GM06990 (cell line): ENCODE measurements around the gene PRR36.
A peak's percentile ranks its signal among the peaks of the same experiment; 100 is the strongest.

Source experiments
- DNase-seq: peaks from one replicate; pipeline ENCODE4 v3.0.0-alpha.2; 2011; ENCODE audit not compliant: insufficient read length; ENCODE audit errors: extremely low read depth
- H3K27me3 ChIP-seq: replicated peaks from 2 replicates; pipeline ENCODE4 v1.6.0; 2011; ENCODE audit warnings: low read length; ENCODE audit not compliant: control insufficient read depth, insufficient read depth
- H3K36me3 ChIP-seq: 2 replicates; pipeline ENCODE4 v1.5.1; 2011; ENCODE audit warnings: low read length; ENCODE audit not compliant: control insufficient read depth, insufficient read depth
- H3K4me3 ChIP-seq: replicated peaks from 2 replicates; pipeline ENCODE4 v1.5.1; 2011; ENCODE audit warnings: low read depth, mild to moderate bottlenecking, control low read depth, low read length
- CTCF ChIP-seq: IDR thresholded peaks from 2 replicates; pipeline ENCODE4 v1.5.1; 2011; ENCODE audit warnings: low read length, control low read depth, mild to moderate bottlenecking, inconsistent platforms; ENCODE audit not compliant: insufficient read depth, poor library complexity, severe bottlenecking

The PRR36 gene

GRCh38 chr19:7833225-7834099 is 40.7 kb downstream of the PRR36 start:
- H3K4me3 ChIP-seq: no peak overlapping the region
- TF ChIP-seq CTCF: no peak
- H3K27me3 ChIP-seq: no peaks in the 10 kb centered on the region
- H3K36me3 ChIP-seq: no peaks in the 10 kb centered on the region
- no peak for DNase-seq

GRCh38 chr19:7832781-7833180 is 41.4 kb downstream of the PRR36 start:
- H3K4me3 ChIP-seq: no peak overlapping the region
- no peaks in the 10 kb centered on the region for H3K36me3 ChIP-seq
- H3K27me3 ChIP-seq: no peaks in the 10 kb centered on the region
- DNase-seq: no peak
- no peak for TF ChIP-seq CTCF

- no peak for TF ChIP-seq CTCF
- H3K4me3 ChIP-seq: no peak overlapping the region
These were observed 42.2 kb downstream of the PRR36 start for GRCh38 chr19:7832009-7832408.

GRCh38 chr19:7831452-7831851 is 42.7 kb downstream of the PRR36 start:
- DNase-seq: no peak
- Histone ChIP-seq H3K27me3 (no peaks in the 10 kb centered on the region), H3K36me3 (no peaks in the 10 kb centered on the region), H3K4me3 (peak overlapping the region; percentile 81)
- peak; percentile 56 for TF ChIP-seq CTCF

More at GRCh38 chr19:7832009-7832408, 42.2 kb downstream of the PRR36 start:
- Histone ChIP-seq H3K36me3 (no peaks in the 10 kb centered on the region), H3K27me3 (no peaks in the 10 kb centered on the region)
- no peak for DNase-seq

GRCh38 chr19:7830823-7831222 is 43.4 kb downstream of the PRR36 start:
- TF ChIP-seq CTCF: no peak
- DNase-seq: no peak

More at GRCh38 chr19:7830823-7831222, 43.4 kb downstream of the PRR36 start:
- H3K27me3 ChIP-seq: no peaks in the 10 kb centered on the region
- H3K4me3 ChIP-seq: peak overlapping the region; percentile 81
- H3K36me3 ChIP-seq: no peaks in the 10 kb centered on the region
